GM19193 (cell line): Measurements from ENCODE around the gene LRCH2.

Experiments used
- POLR2A ChIP-seq: IDR thresholded peaks from 4 replicates; pipeline ENCODE4 v1.6.1; 2011; ENCODE audit not compliant: insufficient read depth, insufficient read length; ENCODE audit errors: extremely low read depth

Gene LRCH2

DNA sequence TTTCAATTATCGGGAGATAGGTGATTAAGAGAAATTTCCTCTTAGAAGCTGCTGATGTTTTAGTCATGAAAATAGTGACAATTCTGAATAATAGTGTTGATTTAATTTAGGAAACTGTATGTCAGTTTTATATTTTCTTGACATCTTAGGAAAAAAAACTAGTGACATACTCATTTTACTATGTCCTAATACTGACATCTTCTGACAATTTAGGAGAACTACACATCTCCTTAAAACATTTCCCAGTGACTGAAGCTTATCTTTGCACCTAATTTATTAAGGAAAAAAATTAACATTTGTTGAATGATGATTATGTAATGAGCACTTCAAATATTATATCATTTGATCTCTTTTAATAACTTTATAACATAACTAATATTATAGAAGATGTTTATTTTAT is 86.7 kb downstream of the LRCH2 start:
- no peak for TF ChIP-seq POLR2A

DNA sequence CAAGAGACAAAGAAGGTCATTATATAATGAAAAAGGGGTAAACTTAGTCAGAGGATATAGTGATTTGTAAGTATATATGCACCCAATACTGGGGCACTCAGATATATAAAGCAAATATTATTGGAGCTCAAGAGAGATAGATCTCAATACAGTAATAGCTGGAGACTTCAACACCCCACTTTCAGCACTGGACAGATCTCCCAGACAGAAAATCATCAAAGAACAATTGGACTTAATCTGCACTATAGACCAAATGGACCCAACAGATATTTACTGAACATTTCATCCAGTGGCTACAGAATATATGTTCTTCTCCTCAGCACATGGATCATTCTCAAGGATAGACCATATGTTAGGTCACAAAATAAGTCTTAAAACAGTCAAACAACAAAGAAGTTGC is 91.8 kb downstream of the LRCH2 start:
- TF ChIP-seq POLR2A: no peak

- TF ChIP-seq POLR2A: no peak
These were observed 95.9 kb downstream of the LRCH2 start for GRCh38 chrX:115138040-115138439.

- no peak for TF ChIP-seq POLR2A
These were observed 99.5 kb downstream of the LRCH2 start for GRCh38 chrX:115134382-115134781.

DNA sequence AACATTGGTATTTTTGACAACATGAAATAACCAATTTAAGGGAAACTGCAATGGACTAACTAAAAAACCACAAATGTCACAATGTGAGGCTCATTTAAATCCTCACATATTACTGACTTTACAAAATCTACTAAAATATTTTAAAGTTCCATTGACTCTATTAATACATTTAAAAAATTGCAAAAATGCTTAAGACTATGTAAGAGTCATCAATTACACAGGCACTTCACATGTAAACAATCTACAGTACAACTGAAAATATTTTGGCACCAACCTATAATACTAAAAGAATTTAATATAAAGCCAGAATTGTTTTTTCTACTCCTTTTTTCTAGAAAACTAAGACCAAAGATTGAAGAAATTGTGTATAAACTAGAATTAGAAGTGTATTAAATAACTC is 121.5 kb downstream of the LRCH2 start:
- no peak for TF ChIP-seq POLR2A

GRCh38 chrX:115098897-115099296 is 135.0 kb downstream of the LRCH2 start:
- TF ChIP-seq POLR2A: no peak

DNA sequence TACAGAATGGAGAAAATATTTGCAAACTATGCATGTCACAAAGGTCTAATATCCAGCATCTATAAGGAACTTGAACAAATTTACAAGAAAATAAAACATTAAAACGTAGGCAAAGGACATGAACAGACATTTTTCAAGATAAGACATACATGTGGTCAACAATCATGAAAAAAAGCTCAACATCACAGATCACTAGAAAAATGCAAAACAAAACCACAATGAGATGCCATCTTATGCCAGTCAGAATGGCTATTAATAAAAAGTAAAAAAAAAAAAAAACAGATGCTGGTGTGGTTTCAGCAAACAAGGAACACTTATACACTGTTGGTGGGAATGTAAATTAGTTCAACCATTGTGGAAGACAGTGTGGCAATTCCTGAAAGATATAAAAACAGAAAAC is 140.7 kb downstream of the LRCH2 start:
- TF ChIP-seq POLR2A: no peak

- TF ChIP-seq POLR2A: no peak
These were observed 144.5 kb downstream of the LRCH2 start for GRCh38 chrX:115089419-115089818.

DNA sequence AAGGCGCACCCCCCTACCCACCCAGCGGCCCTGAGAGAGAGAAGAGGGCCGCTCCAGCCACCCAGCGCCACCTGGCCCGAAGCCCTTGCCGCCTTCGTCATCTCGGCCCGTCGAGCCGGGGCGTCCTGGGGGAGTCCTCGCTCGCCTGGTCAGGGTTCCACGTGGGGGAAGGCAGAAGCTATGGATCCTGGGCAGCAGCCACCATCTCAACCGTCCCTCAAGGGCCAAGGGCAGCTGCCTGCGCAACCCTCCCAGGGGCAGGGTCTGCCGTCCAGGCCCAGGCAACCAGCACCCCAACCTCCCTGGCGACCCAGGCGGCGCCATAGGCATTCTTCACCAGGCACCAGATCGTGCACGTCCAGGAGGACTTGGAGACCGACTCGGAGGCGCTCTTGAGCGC is 165.0 kb downstream of the LRCH2 start:
- TF ChIP-seq POLR2A: no peak

DNA sequence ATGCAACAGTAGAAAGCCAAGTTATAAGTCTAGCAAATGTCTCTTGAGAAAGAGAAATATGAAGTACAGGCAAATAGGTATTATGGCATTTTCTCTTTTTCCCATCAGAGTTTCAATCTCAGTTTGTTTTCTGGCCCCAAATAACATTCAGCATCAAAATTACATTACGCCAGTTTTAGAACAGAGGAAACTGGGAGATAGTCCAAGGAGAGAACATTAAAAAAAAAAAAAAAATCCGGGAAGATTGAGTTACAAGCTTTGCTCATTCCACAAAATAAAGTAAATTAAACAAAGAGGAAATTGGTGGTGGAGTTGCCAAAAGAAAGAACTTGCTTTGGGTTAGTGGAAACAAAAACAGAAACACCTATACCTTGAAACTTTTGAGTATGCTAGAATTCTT is 166.1 kb downstream of the LRCH2 start:
- no peak for TF ChIP-seq POLR2A

DNA sequence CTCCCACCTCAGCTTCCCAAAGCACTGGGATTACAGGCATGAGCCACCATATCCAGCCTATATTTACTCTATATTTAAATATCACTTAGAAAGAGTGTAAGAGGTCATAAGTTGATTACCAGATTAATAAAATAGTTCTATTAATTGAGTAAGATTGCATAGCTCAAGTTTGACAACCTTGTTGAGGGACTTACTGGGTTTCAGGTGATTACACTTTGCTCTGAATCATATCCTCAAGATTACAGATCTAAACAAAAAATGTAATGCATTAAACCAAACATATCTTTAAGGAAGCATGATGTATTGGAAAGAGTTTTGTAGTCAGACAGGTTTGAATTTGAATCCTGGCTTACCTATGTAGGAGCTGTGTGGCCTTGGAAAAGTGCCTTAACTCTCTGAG is 168.6 kb downstream of the LRCH2 start:
- no peak for TF ChIP-seq POLR2A
